Heart left ventricle (tissue), 16 donors: Measurements from ENCODE around the gene PNPLA2. TPM values are rescaled to one million over a fixed set of nuclear protein-coding genes. Genes with fewer than 3 reads are reported as not detected.

Source experiments
- ATAC-seq, 4 donors: fragments of 200-7000 bp; cut with Tn5 transposase; one replicate each; pipeline ENCODE4 v1.9.1; 2020 to 2022; ENCODE audit warnings: moderate library complexity in 4 of 4, mild to moderate bottlenecking in 3 of 4, moderate number of reproducible peaks in 1 of 4
- DNase-seq, 5 donors: peaks; one replicate each; pipeline ENCODE4 v3.0.0-alpha.2; 2020
- H3K27ac ChIP-seq, 12 donors: fragments of 200-600 bp; sonication (generic) in 4 of 12; one replicate each; pipeline versions ENCODE4 v1.5.0 to v1.8.0; 2016 to 2022; ENCODE audit warnings: mild to moderate bottlenecking in 2 of 12
- H3K27me3 ChIP-seq, 9 donors: fragments of 200-600 bp; sonication (generic) in 2 of 9; one replicate each; pipeline versions ENCODE4 v1.5.1 to v1.8.0; 2016 to 2022; ENCODE audit warnings: mild to moderate bottlenecking in 3 of 9
- H3K36me3 ChIP-seq, 9 donors: fragments of 200-600 bp; sonication (generic) in 2 of 9; one replicate each; pipeline versions ENCODE4 v1.5.0 to v1.8.0; 2018 to 2022; ENCODE audit warnings: mild to moderate bottlenecking in 2 of 9
- H3K4me1 ChIP-seq, 12 donors: fragments of 200-600 bp; sonication (generic) in 4 of 12; one replicate each; pipeline versions ENCODE4 v1.5.0 to v1.8.0; 2016 to 2022; ENCODE audit warnings: mild to moderate bottlenecking in 3 of 12
- H3K4me3 ChIP-seq, 12 donors: fragments of 200-600 bp; sonication (generic) in 4 of 12; one replicate each; pipeline versions ENCODE4 v1.5.0 to v1.8.0; 2017 to 2022; ENCODE audit warnings: mild to moderate bottlenecking in 9 of 12, moderate library complexity in 4 of 12
- H3K9me3 ChIP-seq, 12 donors: fragments of 200-600 bp; sonication (generic) in 4 of 12; one replicate each; pipeline versions ENCODE4 v1.5.0 to v1.8.0; 2016 to 2022; ENCODE audit warnings: mild to moderate bottlenecking in 1 of 12
- CTCF ChIP-seq, 12 donors: fragments of 200-600 bp; sonication (generic) in 4 of 12; IDR thresholded peaks; one replicate each; pipeline versions ENCODE4 v1.5.0 to v1.8.0; 2018 to 2022; ENCODE audit warnings: antibody characterized with exemption in 12 of 12, mild to moderate bottlenecking in 5 of 12
- POLR2A ChIP-seq, 2 donors: fragments of 450-650 bp; IDR thresholded peaks; one replicate each; pipeline ENCODE4 v1.6.1; 2017; ENCODE audit warnings: antibody characterized with exemption in 2 of 2, mild to moderate bottlenecking in 2 of 2, moderate library complexity in 2 of 2
- WGBS, 4 donors: extraction: QIAGEN DNeasy Blood & Tissue Kit in 2 of 4; methylation state at CpG; one replicate each; pipeline versions ENCODE4 v1.1.5 to v1.1.7; 2013 to 2018; 5-methylcytosine and 5-hydroxymethylcytosine counted together
- intact Hi-C, 10 donors: fragments of 100-400 bp; cut with DNase I; formaldehyde crosslinking; loops; one replicate each; pipeline versions ENCODE4 v1.11.1 to v1.14.2; 2022
- polyA plus RNA-seq, 2 donors: library from polyadenylated mRNA; stranded (reverse); fragments of 200-250 nt; gene quantifications; one replicate each; pipeline ENCODE4 v1.2.3, GENCODE V29; 2013
- total RNA-seq, 9 donors: library from RNA; depleted of rRNA in 2 of 9; stranded (reverse); fragments of >200 nt in 2 of 9; fragmentation: NEBNext Ultra II Directional in 3 of 9; extraction: Animal tissue kit (Norgen Biotek cat#: 25700) in 3 of 9; gene quantifications; one replicate each; pipeline versions ENCODE4 v1.1.0 to v1.2.4, GENCODE V29; 2016 to 2023
- donor health status: ischemic (EF 13 %, LVEDD 7.1; RV severe dilation, severe dysfunction).
- donor health status: healthy with polysubstance abuse.
- donor health status: DM: no; HTN: yes; CAD: no.
- donor health status: DM: no; HTN: no; CAD: no.
- donor health status: ischemic (EF 25% LVEDD 6.9; RV normal size, moderate dysfunction).
- donor health status: ischemic (EF 25% LVEDD 5.7; RV mildly dilated, moderate dysfunction).
- donor health status: healthy.
- donor health status: DM: yes; HTN: yes; CAD: no.
- donor health status: ischemic (EF 35%, LVEDD 5.7; RV mildly dilated, moderate dysfunction).
- donor health status: nonischemic (EF 11% LVEDD 7.7; RV severe dilation, severe dysfunction).
- donor health status: DM: yes; HTN: yes; CAD: no.
- donor health status: PGD.
- donor health status: ischemic (EF 29% LVEDD 5.4; RV normal size, mild dysfunction).
- donor health status: nonischemic (EF 23%, LVEDD 6.1; RV moderate dilation, normal function).

PNPLA2 gene
- total and polyA plus RNA-seq, 11 donors = 112 to 348 (median 215) TPM

- TF ChIP-seq CTCF (IDR thresholded peaks at IDR 0.05) (peak in 1 of 12 donors; percentile 3), POLR2A (IDR thresholded peaks at IDR 0.05) (peak in 1 of 2 donors; percentile 68)
- Histone ChIP-seq H3K27me3 (peaks cover 0 to 28% (median 0%) of the 10 kb centered on the region in 9 donors), H3K27ac (peak overlapping the region; percentile 79 to 98 (median 92)), H3K4me3 (peak overlapping the region in 10 of 12 donors; percentile 69 to 95 (median 80)), H3K36me3 (peaks cover 0 to 39% (median 37%) of the 10 kb centered on the region in 9 donors), H3K4me1 (peaks cover 10 to 92% (median 69%) of the 10 kb centered on the region in 12 donors), H3K9me3 (no peaks in the 10 kb centered on the region)
- intact Hi-C loops = no loop called here
- ATAC-seq = peak; percentile 60 to 78 (median 67)
- peak; percentile 86 to 93 (median 88) for DNase-seq
- 14 to 32% (median 23%) methylated on average over 17 to 31 of the region's 31 CpGs for WGBS, 4 donors
Observed at GRCh38 chr11:834371-835316, 15.9 kb downstream of the PNPLA2 start.

- Histone ChIP-seq H3K27me3 (peaks cover 0 to 12% (median 0%) of the 10 kb centered on the region in 9 donors), H3K4me3 (no peak overlapping the region), H3K4me1 (peaks cover 14 to 89% (median 65%) of the 10 kb centered on the region in 12 donors), H3K27ac (peak overlapping the region in 6 of 12 donors; percentile 46 to 97 (median 78)), H3K9me3 (no peaks in the 10 kb centered on the region), H3K36me3 (peaks cover 0 to 55% (median 48%) of the 10 kb centered on the region in 9 donors)
- intact Hi-C loops = no loop called here
- DNase-seq (no peak), ATAC-seq (no peak)
- no peak for TF ChIP-seq POLR2A (IDR thresholded peaks at IDR 0.05)
- no peak for TF ChIP-seq CTCF (IDR thresholded peaks at IDR 0.05)
- 83 to 92% (median 90%) methylated on average over 1 to 14 of the region's 14 CpGs for WGBS, 4 donors
Observed at GRCh38 chr11:836274-836673, 17.6 kb downstream of the PNPLA2 start.

- H3K27ac ChIP-seq = peak overlapping the region in 9 of 12 donors; percentile 6 to 97 (median 46)
Observed at GRCh38 chr11:836700-837099, 18.0 kb downstream of the PNPLA2 start.

More at GRCh38 chr11:836700-837099, 18.0 kb downstream of the PNPLA2 start:
- TF ChIP-seq CTCF (IDR thresholded peaks at IDR 0.05) (no peak), POLR2A (IDR thresholded peaks at IDR 0.05) (no peak)
- Histone ChIP-seq H3K4me3 (no peak overlapping the region), H3K4me1 (peaks cover 14 to 89% (median 65%) of the 10 kb centered on the region in 12 donors), H3K27me3 (peaks cover 0 to 7% (median 0%) of the 10 kb centered on the region in 9 donors), H3K36me3 (peaks cover 0 to 56% (median 48%) of the 10 kb centered on the region in 9 donors), H3K9me3 (no peaks in the 10 kb centered on the region)
- no peak for DNase-seq
- ATAC-seq = no peak
- intact Hi-C loops = no loop called here
- WGBS, 4 donors = 69 to 94% (median 89%) methylated on average over 8 to 9 of the region's 9 CpGs
